Adrenal gland (tissue), 5 donors: Measurements from ENCODE around the gene PPM1F.
"Not testable (repeated sequence)": the region's sequence is repeated elsewhere in the genome, so short reads cannot be mapped to it uniquely, and the experiment has no call there.

ENCODE experiments used
- CTCF ChIP-seq, 6 experiments: fragments of 450-650 bp in 4 of 6; fragments of 200-600 bp in 2 of 6; sonication (generic) in 1 of 6; IDR thresholded peaks; 1 replicate in 5 of 6; 2 replicates in 1 of 6; pipeline versions ENCODE4 v1.5.1 to v1.8.0; 2016 to 2021; ENCODE audit warnings: antibody characterized with exemption in 6 of 6, mild to moderate bottlenecking in 2 of 6, moderate library complexity in 1 of 6
- POLR2A ChIP-seq, 2 donors: fragments of 450-650 bp; IDR thresholded peaks; one replicate each; pipeline ENCODE4 v1.6.1; 2017; ENCODE audit warnings: antibody characterized with exemption in 2 of 2, mild to moderate bottlenecking in 2 of 2, moderate library complexity in 1 of 2
- donor health status: DM: no; HTN: no; CAD: no.

GRCh38 chr22:21874953-21875352 lies 77.7 kb downstream of the PPM1F start:
- not testable (repeated sequence) for TF ChIP-seq CTCF, POLR2A (IDR thresholded peaks at IDR 0.05)
